ENCODE measurements around the gene WSB2.
"Not testable (repeated sequence)": the region's sequence is repeated elsewhere in the genome, so short reads cannot be mapped to it uniquely, and the experiment has no call there.

The WSB2 gene

GRCh38 chr12:118034429-118035189 is 26.4 kb downstream of the WSB2 start:
- no peak for DNase-seq

GRCh38 chr12:118033902-118034301 is 27.1 kb downstream of the WSB2 start:
- DNase-seq: no peak

- no peak for DNase-seq
Observed at GRCh38 chr12:118033323-118033722, 27.7 kb downstream of the WSB2 start.

DNA sequence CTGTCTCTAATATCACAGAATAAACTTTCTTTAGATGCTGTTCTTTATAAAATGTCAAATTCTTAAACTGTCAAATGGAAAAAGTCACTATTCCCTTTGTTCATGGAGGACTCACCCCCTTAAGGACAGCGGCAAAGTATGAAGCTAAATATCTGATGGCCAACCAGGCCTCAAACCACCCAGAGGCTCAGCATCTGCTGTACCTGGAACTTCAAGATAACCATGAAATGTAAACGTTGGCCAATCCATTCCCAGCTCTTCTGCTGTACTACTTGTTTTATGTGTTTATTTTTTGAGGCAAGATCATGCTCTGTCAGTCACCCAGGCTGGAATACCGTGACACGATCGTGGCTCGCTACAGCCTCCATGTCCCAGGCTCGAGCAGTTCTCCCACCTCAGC is 28.8 kb downstream of the WSB2 start:
- DNase-seq: no peak

DNA sequence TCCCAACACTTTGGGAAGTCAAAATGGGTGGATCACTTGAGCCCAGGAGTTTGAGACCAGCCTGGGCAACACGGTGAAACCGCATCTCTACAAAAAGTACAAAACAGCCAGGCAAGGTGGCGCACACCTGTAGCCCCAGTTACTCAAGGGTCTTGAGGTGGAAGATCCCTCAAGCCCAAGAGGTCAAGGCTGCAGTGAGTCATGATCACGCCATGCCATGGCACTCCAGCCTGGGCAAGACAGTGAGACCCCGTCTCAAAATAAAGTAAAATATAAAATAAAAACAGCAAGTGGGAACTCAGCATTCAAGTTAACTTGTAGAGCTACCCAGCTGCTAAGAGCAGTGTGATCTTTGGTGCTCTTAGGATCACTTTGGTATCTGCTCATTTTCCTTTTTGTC is 31.8 kb downstream of the WSB2 start:
- no peak for DNase-seq

GRCh38 chr12:118025168-118025567 is 35.8 kb downstream of the WSB2 start:
- DNase-seq: no peak

GRCh38 chr12:118023301-118023860 is 37.6 kb downstream of the WSB2 start:
- DNase-seq: no peak

- DNase-seq: no peak
Observed at GRCh38 chr12:118022728-118023109, 38.3 kb downstream of the WSB2 start.

DNA sequence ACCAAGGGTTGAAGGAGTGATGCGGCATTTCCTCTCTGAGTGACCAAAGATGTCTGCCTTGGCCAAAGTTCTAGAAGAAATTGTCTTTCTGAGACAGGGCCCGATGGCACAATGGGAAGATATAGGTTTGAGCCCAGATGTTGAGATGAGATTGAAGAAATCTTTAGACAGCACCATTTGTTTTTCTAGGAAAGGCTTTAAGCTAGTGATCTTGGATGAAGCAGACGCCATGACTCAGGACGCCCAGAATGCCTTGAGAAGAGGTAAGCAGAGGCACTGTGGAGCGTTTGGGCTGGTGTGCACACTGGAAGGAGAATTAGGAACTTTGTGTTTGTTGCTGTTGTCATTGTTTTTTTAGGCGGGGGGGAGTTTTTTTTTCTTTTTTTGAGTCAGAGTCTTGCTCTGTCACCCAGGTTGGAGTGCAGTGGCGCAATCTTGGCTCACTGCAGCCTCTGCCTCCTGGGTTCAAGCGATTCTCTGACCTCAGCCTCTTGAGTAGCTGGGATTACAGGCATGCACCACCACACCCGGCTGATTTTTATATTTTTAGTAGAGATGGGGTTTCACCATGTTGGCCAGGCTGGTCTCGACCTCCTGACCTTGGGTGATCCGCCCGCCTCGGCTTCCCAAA is 38.8 kb downstream of the WSB2 start:
- DNase-seq: not testable (repeated sequence)

- DNase-seq: no peak
Observed at GRCh38 chr12:118020036-118020435, 40.9 kb downstream of the WSB2 start.

- DNase-seq: no peak
Observed at GRCh38 chr12:118017926-118018325, 43.1 kb downstream of the WSB2 start.

DNA sequence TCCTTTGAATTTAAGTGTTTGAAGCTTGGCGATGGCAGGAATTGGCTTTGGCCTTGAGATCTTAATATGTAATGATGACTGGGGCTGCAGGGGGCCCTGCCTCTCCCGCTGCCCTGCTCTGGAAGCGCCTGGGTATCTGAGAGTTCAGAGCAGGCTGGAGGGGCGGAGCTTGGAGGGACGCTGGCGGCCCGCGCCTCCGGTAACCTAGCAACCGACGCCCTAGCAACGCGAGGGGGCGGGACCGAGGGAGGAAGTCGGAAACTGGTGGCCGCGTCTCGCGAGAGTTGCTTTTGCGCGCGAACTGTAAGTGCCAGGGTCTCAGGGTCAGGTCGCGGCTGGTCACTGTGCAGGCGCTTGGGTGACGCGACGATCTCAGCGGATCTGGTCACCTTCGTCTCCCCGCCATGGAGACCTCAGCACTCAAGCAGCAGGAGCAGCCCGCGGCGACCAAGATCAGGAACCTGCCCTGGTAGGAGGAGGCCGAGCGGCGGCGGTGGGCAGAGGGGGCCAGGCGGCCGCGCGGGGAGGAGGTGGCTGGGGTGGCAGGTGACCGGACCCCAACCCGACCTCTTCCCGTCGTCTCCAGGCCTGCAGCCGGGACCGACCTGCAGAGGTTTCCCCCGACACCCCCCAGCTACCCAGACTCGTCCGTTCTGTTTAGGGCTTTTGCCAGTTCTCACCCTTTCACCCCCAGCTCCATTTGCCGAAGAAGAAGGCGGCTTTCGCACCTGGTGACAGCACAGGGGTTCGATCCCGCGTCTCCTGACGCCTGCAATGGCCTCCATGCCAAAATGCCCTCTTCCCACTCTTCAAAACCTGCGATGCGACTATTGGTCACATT is 44.3 kb downstream of the WSB2 start, which contains the start of gene RFC5:
RFC5 (plus strand) TSS at position 280 of the 841 bp plus-strand sequence; CDS start at position 405, 125 bp downstream.
- peak; percentile 95 for DNase-seq

- DNase-seq: no peak
Observed at GRCh38 chr12:118015944-118016343, 45.0 kb downstream of the WSB2 start.

DNA sequence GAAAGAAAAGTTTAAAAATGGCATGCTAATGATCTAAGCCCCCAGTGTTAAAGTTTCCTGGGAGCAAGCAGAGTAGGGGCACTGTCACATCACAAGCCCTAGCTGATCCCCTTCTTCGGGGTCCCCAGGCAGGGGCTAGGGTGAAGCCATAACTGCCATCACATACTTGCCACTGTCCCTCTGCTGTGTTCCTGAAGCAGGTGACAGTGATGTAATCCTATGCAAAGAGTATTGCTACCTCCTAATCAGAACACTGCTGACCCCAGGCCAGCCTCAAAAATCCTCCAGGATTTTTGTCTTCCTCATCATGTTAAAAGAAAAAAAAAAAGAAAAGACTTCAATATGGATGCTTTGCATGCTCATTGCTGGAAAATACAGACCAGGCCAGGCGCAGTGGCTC is 45.7 kb downstream of the WSB2 start:
- no peak for DNase-seq

- DNase-seq: no peak
Observed at GRCh38 chr12:118013283-118013682, 47.7 kb downstream of the WSB2 start.

DNA sequence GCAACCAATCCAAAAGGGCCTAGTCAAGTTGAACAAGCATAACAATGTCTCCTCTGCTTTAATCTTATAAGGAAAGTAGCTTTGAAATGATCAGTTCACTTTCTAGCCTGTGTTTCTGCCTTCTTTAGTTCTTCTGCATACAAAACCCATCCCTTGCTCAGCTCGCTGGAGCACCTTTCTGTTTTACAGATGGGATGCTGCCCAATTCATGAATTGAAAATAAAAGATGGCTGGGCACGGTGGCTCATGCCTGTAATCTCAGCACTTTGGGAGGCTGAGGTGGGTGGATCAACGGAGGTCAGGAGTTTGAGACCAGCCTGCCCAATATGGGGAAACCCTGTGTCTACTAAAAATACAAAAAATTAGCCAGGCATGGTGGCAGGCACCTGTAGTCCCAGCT is 49.0 kb downstream of the WSB2 start:
- no peak for DNase-seq

DNA sequence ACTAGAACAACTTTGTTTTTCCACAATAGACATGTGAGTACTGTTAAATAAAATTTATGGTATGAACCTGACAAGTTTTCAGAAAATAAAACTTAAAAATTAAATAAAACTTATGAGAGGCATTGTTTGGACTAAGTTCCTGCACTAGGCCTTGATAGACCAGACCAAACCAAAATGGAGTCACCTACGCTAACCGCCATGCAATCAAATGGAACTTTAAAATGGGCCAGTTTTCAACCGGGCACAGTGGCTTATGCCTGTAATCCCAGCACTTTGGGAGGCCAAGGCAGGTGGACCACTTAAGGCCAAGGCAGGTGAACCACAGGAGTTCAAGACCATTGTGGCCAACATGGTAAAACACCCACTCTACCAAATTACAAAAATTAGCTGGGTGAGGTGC is 49.6 kb downstream of the WSB2 start:
- DNase-seq: no peak

DNA sequence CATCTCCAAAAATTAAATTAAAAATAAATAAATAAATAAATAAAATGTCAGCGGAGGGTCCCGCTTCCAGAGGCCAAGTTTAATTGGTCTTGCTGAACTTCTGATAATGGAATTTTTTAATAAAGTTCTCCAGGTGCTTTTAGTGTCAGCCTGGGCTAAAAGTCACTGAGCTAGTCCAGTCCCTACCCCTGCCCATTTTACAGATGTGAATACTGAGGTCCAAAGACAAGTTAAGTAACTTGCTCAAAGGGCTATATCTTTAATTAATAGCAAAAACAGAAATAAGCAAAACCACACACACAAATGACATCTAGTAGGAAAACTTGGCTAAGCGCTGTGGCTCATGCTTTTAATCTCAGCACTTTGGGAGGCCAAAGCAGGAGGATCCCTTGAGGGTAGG is 50.1 kb downstream of the WSB2 start:
- DNase-seq: no peak

DNA sequence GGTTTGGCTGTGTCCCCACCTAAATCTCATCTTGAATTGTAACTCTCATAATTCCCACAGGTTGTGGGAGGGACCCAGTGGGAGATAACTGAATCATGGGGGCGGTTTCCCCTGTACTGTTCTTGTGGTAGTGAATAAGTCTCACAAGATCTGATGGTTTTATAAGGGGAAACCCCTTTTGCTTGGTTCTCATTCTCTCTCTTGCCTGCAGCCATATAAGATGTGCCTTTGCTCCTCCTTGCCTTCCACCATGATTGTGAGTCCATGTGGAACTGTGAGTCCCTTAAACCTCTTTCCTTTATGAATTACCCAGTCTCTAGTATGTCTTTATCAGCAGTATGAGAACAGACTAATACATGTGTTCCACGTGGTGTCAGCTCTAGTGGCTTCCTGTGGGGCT is 61.2 kb downstream of the WSB2 start:
- DNase-seq: not testable (repeated sequence)

DNA sequence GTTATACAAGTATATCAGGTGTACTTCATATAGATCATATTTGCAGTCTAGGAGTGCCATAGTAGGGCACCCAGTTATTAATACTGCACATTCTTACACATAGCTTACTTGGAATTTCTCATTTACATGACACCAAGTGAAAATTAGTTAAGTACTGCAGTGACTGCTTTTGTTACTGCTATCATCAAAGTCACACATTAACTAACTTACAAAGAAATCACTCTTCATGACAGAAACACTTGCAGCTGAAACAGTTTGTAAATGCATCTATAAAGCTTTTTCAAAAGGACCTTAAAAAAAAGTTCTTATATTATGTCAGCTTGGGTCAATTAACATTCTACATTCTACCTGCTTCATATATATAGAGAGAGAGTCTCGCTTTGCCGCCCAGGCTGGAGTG is 62.3 kb downstream of the WSB2 start:
- no peak for DNase-seq

DNA sequence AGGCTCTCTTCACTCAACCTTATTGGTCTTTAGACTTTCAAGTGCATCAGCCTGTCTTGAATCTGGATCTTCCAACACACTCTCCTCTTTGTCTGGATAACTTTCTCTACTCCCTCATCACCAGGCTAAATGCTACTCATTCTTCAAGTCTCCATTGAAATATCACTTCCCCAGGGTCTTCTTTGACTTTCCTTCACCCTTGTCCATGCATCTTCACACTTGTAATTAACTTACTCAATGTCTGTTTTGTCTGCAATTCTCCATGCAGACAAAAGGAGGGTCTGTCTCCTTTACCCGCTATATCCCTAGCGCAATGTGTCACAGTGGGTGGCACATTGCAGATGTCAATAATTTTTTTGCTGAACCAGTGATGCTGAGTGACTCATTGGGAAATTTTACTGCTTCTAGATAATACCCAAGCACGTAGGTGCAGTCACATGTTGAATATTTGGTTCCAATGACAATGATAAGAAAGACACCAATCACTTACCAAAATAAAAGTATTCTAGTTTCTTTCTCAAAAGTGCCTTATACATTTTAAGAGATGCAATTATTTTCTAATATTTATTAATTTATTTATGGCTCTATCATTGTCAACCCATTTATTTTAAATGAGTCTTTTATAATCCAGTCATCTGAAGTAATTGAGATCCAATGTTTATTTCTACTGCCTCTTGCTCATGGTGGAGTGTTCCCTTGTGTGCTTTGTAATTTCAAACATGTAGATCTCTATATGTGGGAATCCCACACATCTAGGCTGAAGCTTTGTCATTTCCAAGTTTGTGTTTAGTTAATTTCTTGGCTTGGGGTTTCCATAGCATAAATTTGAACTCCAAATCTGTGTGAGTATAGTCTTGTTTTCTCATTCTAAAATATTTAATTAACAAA is 66.2 kb downstream of the WSB2 start:
- DNase-seq: no peak
